ENCODE results near the gene G2E3. TPM values are rescaled to one million over a fixed set of nuclear protein-coding genes. Genes with fewer than 3 reads are reported as not detected.

The G2E3 gene
- 11.9 and 12.7 TPM in 2 replicates for total RNA-seq

- DNase-seq (ENCODE audit: insufficient read length, low spot score, missing footprints): peak; percentile 93
- H3K9me3 ChIP-seq (ENCODE audit: low read depth, low read length): no peaks in the 10 kb centered on the region
- TF ChIP-seq CTCF (IDR thresholded peaks at IDR 0.05; ENCODE audit: extremely low read depth, low read depth, low read length): no peak
- peaks cover 20% of the 10 kb centered on the region for H3K4me1 ChIP-seq (ENCODE audit: insufficient read depth, low read length)
- peak within 1 kb of the TSS; percentile 91 for H3K27ac ChIP-seq (ENCODE audit: low read depth, low read length)
- H3K79me2 ChIP-seq (ENCODE audit: insufficient read depth, low read length): peaks cover 48% of the 10 kb centered on the region
- H3K36me3 ChIP-seq (ENCODE audit: insufficient read depth, low read length): peaks cover 3% of the 10 kb centered on the region
- H3K4me3 ChIP-seq (ENCODE audit: insufficient read depth, low read length): peak within 1 kb of the TSS; percentile 100
- H2AFZ ChIP-seq (ENCODE audit: low read length): peak within 1 kb of the TSS; percentile 98
- peaks cover 8% of the 10 kb centered on the region for H4K20me1 ChIP-seq (ENCODE audit: insufficient read depth, low read length)
- peak within 1 kb of the TSS; percentile 93 for H3K4me2 ChIP-seq (ENCODE audit: insufficient read depth, low read length)
- no peaks in the 10 kb centered on the region for H3K27me3 ChIP-seq (ENCODE audit: insufficient read depth, low read length)
Observed at GRCh38 chr14:30558675-30559555, at the start of gene G2E3. Gene G2E3, plus strand, starts transcription at chr14:30559158. Its CDS starts 21,922 bp downstream, at chr14:30581080.

- Histone ChIP-seq H4K20me1 (ENCODE audit: insufficient read depth, low read length) (no peaks in the 10 kb centered on the region), H3K27me3 (ENCODE audit: insufficient read depth, low read length) (peaks cover 4% of the 10 kb centered on the region), H3K4me1 (ENCODE audit: insufficient read depth, low read length) (no peaks in the 10 kb centered on the region), H3K36me3 (ENCODE audit: insufficient read depth, low read length) (no peaks in the 10 kb centered on the region), H3K4me2 (ENCODE audit: insufficient read depth, low read length) (no peak overlapping the region), H3K9me3 (ENCODE audit: low read depth, low read length) (no peaks in the 10 kb centered on the region), H3K27ac (ENCODE audit: low read depth, low read length) (no peak overlapping the region), H3K4me3 (ENCODE audit: insufficient read depth, low read length) (no peak overlapping the region), H2AFZ (ENCODE audit: low read length) (no peak overlapping the region), H3K79me2 (ENCODE audit: insufficient read depth, low read length) (no peaks in the 10 kb centered on the region)
- DNase-seq (ENCODE audit: insufficient read length, low spot score, missing footprints): no peak
- TF ChIP-seq CTCF (IDR thresholded peaks at IDR 0.05; ENCODE audit: extremely low read depth, low read depth, low read length): no peak
Observed at GRCh38 chr14:30517737-30518136, 41.2 kb upstream of the G2E3 start.

GRCh38 chr14:30518867-30519560, 39.9 kb upstream of the G2E3 start:
- Histone ChIP-seq H3K79me2 (ENCODE audit: insufficient read depth, low read length) (no peaks in the 10 kb centered on the region), H3K27me3 (ENCODE audit: insufficient read depth, low read length) (peaks cover 4% of the 10 kb centered on the region), H3K4me3 (ENCODE audit: insufficient read depth, low read length) (no peak overlapping the region), H3K4me1 (ENCODE audit: insufficient read depth, low read length) (no peaks in the 10 kb centered on the region), H3K27ac (ENCODE audit: low read depth, low read length) (no peak overlapping the region), H3K4me2 (ENCODE audit: insufficient read depth, low read length) (no peak overlapping the region), H3K36me3 (ENCODE audit: insufficient read depth, low read length) (no peaks in the 10 kb centered on the region), H2AFZ (ENCODE audit: low read length) (no peak overlapping the region), H3K9me3 (ENCODE audit: low read depth, low read length) (no peaks in the 10 kb centered on the region), H4K20me1 (ENCODE audit: insufficient read depth, low read length) (no peaks in the 10 kb centered on the region)
- no peak for DNase-seq (ENCODE audit: insufficient read length, low spot score, missing footprints)
- TF ChIP-seq CTCF (IDR thresholded peaks at IDR 0.05; ENCODE audit: extremely low read depth, low read depth, low read length): no peak

- Histone ChIP-seq H3K4me1 (ENCODE audit: insufficient read depth, low read length) (no peaks in the 10 kb centered on the region), H2AFZ (ENCODE audit: low read length) (no peak overlapping the region), H3K9me3 (ENCODE audit: low read depth, low read length) (no peaks in the 10 kb centered on the region), H3K27me3 (ENCODE audit: insufficient read depth, low read length) (peaks cover 4% of the 10 kb centered on the region), H3K4me2 (ENCODE audit: insufficient read depth, low read length) (no peak overlapping the region), H3K27ac (ENCODE audit: low read depth, low read length) (no peak overlapping the region), H4K20me1 (ENCODE audit: insufficient read depth, low read length) (no peaks in the 10 kb centered on the region), H3K4me3 (ENCODE audit: insufficient read depth, low read length) (no peak overlapping the region), H3K36me3 (ENCODE audit: insufficient read depth, low read length) (no peaks in the 10 kb centered on the region), H3K79me2 (ENCODE audit: insufficient read depth, low read length) (no peaks in the 10 kb centered on the region)
- no peak for TF ChIP-seq CTCF (IDR thresholded peaks at IDR 0.05; ENCODE audit: extremely low read depth, low read depth, low read length)
- DNase-seq (ENCODE audit: insufficient read length, low spot score, missing footprints): no peak
Observed at GRCh38 chr14:30519961-30520360, 39.0 kb upstream of the G2E3 start.

All from osteoblast (primary cell).